MV-4-11 (cell line): ENCODE measurements around the gene CPTP.
"Not testable (repeated sequence)": the region's sequence is repeated elsewhere in the genome, so short reads cannot be mapped to it uniquely, and the experiment has no call there.

Experiments used
- DNase-seq: peaks from one replicate; lab custom pipeline; 2025; lab: John Stamatoyannopoulos, UW

Gene CPTP

GRCh38 chr1:1366699-1367066, 42.1 kb downstream of the CPTP start:
- DNase-seq: no peak

- DNase-seq: no peak
Observed at GRCh38 chr1:1367315-1367714, 42.7 kb downstream of the CPTP start.

GRCh38 chr1:1370094-1370493, 45.5 kb downstream of the CPTP start:
- not testable (repeated sequence) for DNase-seq

GRCh38 chr1:1370771-1371300, 46.2 kb downstream of the CPTP start:
- no peak for DNase-seq

GRCh38 chr1:1371364-1371745, 46.8 kb downstream of the CPTP start:
- peak; percentile 96 for DNase-seq

GRCh38 chr1:1371746-1372711, 47.4 kb downstream of the CPTP start:
- DNase-seq: peak; percentile 64

GRCh38 chr1:1373051-1373814, 48.6 kb downstream of the CPTP start:
- DNase-seq: no peak

- no peak for DNase-seq
Observed at GRCh38 chr1:1373815-1374588, 49.4 kb downstream of the CPTP start.

GRCh38 chr1:1374589-1374928, 50.0 kb downstream of the CPTP start:
- DNase-seq: no peak

- DNase-seq: peak; percentile 100
Observed at GRCh38 chr1:1374929-1375662, 50.5 kb downstream of the CPTP start, which contains the start of gene AURKAIP1. TSS of gene AURKAIP1 (minus strand) at chr1:1375207. CDS start at chr1:1374756, 451 bp downstream.

GRCh38 chr1:1376551-1377226, 52.1 kb downstream of the CPTP start:
- DNase-seq: no peak

GRCh38 chr1:1377540-1378205, 53.1 kb downstream of the CPTP start:
- DNase-seq: no peak
